BLaER1 (cell line): ENCODE data around the gene PFKP.
A peak's percentile ranks its signal among the peaks of the same experiment; 100 is the strongest.

Experiments
- H3K27ac ChIP-seq: shearing (Covaris generic); formaldehyde crosslinking; 2 replicates; pipeline ENCODE4 v1.8.1; 2022
- H3K27me3 ChIP-seq: shearing (Covaris generic); formaldehyde crosslinking; 2 replicates; pipeline ENCODE4 v1.8.1; 2022
- H3K36me3 ChIP-seq: shearing (Covaris generic); formaldehyde crosslinking; 2 replicates; pipeline ENCODE4 v1.8.1; 2022
- H3K4me1 ChIP-seq: shearing (Covaris generic); formaldehyde crosslinking; 2 replicates; pipeline ENCODE4 v1.8.1; 2022
- H3K4me2 ChIP-seq: shearing (Covaris generic); formaldehyde crosslinking; 2 replicates; pipeline ENCODE4 v1.8.1; 2022
- H3K4me3 ChIP-seq: shearing (Covaris generic); formaldehyde crosslinking; 2 replicates; pipeline ENCODE4 v1.8.1; 2022
- H3K9ac ChIP-seq: shearing (Covaris generic); formaldehyde crosslinking; 2 replicates; pipeline ENCODE4 v1.8.1; 2022
- H3K9me3 ChIP-seq: shearing (Covaris generic); formaldehyde crosslinking; 2 replicates; pipeline ENCODE4 v1.8.1; 2022
- H4K20me1 ChIP-seq: shearing (Covaris generic); formaldehyde crosslinking; 2 replicates; pipeline ENCODE4 v1.8.1; 2022
- Cebpa-rat ChIP-seq: shearing (Covaris generic); IDR thresholded peaks from 2 replicates; pipeline ENCODE4 v1.8.1; 2022

The PFKP gene

DNA sequence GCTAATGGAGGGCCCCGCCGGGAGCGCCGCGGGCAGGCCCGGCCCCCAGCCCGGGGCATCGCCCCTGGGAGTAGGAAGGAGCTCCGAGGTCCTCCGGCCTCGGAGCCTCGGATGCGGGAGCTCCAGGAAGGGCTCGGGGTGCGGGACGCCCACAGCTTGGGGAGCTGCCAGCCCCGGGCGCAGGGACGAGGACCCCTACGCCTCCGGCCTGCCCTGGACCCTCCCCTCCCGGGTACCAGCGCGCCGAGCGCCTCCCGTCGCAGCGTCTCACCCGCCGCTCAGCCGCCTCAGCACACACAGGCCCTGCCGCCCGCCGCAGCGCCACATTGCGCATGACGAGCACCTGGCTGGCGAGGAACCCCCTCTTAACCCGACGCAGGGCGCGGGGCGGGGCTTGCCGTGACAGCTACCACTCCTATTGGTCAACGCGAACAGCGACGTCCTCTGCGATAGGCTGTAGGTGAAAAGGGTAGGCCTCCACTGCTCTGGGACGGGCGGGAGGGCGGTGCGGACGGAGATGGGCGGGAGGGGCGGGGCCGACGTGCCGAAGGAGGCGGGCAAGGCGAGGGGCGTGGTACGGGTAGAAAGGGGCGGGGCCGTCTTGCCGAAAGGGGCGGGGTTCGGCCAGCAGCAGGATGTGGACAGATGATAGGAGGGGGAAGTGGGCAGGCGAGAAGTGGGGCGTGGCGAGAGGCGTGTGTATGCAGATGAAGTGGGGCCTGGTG, 105.3 kb downstream of the PFKP start, which contains the start of gene PITRM1:
Gene PITRM1 (minus strand): TSS at position 337 of the 725 bp plus-strand sequence. CDS start 10 bp downstream, at position 327.
- H3K4me3 ChIP-seq, result peak within 1 kb of the TSS; percentile 85

GRCh38 chr10:3173171-3173878, 106.0 kb downstream of the PFKP start:
- Histone ChIP-seq H3K4me3 (peak overlapping the region; percentile 59), H3K27ac (no peak overlapping the region), H3K4me1 (peaks cover 33% of the 10 kb centered on the region), H3K36me3 (peaks cover 18% of the 10 kb centered on the region), H3K27me3 (no peaks in the 10 kb centered on the region), H4K20me1 (peaks cover 11% of the 10 kb centered on the region; the same call in 1 of the 2 replicates), H3K9ac (no peak overlapping the region), H3K4me2 (peak overlapping the region; percentile 42), H3K9me3 (peaks cover 15% of the 10 kb centered on the region)
- no peak for TF ChIP-seq Cebpa-rat

More for the DNA sequence above, 105.3 kb downstream of the PFKP start, which contains the start of gene PITRM1:
- TF ChIP-seq Cebpa-rat, result no peak
- H3K9ac ChIP-seq, result peak within 1 kb of the TSS; percentile 87
- peak within 1 kb of the TSS; percentile 86 for H3K27ac ChIP-seq
- H3K27me3 ChIP-seq, result no peaks in the 10 kb centered on the region
- peaks cover 34% of the 10 kb centered on the region for H3K4me1 ChIP-seq
- peaks cover 16% of the 10 kb centered on the region for H3K9me3 ChIP-seq
- H4K20me1 ChIP-seq, result peaks cover 11% of the 10 kb centered on the region; the same call in 1 of the 2 replicates
- H3K4me2 ChIP-seq, result peak within 1 kb of the TSS; percentile 77
- peaks cover 25% of the 10 kb centered on the region for H3K36me3 ChIP-seq

DNA sequence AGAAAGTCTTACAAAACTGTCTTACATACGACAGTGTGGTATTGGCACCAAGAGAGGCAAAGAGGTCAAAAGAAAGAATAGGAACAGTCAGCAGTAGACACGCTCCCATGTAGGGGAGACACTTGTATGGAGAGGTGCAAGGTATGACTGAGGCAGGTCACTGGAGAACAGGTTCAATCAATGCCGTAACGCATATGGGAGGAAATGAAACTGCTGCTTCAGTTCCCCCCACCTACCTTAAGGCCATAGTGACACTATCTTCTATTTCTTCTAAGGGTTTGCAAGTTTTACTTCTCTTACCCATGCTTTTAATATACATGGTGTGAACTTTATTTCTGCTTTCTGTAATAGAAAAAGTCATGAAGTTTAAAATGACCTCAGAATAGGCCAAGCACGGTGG, 110.7 kb downstream of the PFKP start:
- Histone ChIP-seq H3K27ac (no peak overlapping the region), H3K9me3 (no peaks in the 10 kb centered on the region), H4K20me1 (no peaks in the 10 kb centered on the region), H3K4me3 (no peak overlapping the region), H3K36me3 (no peaks in the 10 kb centered on the region), H3K4me2 (no peak overlapping the region), H3K9ac (no peak overlapping the region), H3K27me3 (no peaks in the 10 kb centered on the region), H3K4me1 (no peaks in the 10 kb centered on the region)
- TF ChIP-seq Cebpa-rat, result no peak

DNA sequence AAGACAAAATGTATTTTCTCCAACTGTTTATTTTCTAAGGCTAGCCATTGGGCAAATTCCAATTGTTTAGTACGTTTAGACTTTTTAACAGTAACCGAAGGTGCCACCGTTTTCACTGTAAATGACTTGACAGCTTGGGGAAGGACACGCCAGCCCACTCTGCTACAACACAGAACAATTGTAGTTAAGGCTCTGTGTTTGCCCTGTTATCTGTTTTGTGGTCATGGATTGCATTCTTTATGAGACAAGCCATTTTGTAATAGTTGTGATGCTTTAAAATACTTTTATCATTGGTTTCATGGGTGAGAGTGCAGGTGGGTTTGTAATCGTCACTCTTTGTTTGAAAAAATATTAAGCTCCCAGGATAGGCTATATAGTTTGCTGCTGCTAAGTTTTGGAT, 111.8 kb downstream of the PFKP start:
- H3K4me3 ChIP-seq, result no peak overlapping the region
- no peak for TF ChIP-seq Cebpa-rat
- H3K27me3 ChIP-seq, result no peaks in the 10 kb centered on the region
- no peaks in the 10 kb centered on the region for H3K4me1 ChIP-seq
- no peaks in the 10 kb centered on the region for H3K9me3 ChIP-seq
- H3K36me3 ChIP-seq, result no peaks in the 10 kb centered on the region
- H4K20me1 ChIP-seq, result no peaks in the 10 kb centered on the region
- H3K27ac ChIP-seq, result no peak overlapping the region
- no peak overlapping the region for H3K4me2 ChIP-seq
- H3K9ac ChIP-seq, result no peak overlapping the region

GRCh38 chr10:3180355-3181025, 113.1 kb downstream of the PFKP start:
- no peak for TF ChIP-seq Cebpa-rat

GRCh38 chr10:3185386-3185785, 118.0 kb downstream of the PFKP start:
- no peak overlapping the region for H3K4me2 ChIP-seq
- H3K36me3 ChIP-seq, result no peaks in the 10 kb centered on the region
- no peak overlapping the region for H3K4me3 ChIP-seq
- H3K9ac ChIP-seq, result no peak overlapping the region
- TF ChIP-seq Cebpa-rat, result no peak
- H3K4me1 ChIP-seq, result no peaks in the 10 kb centered on the region
- no peaks in the 10 kb centered on the region for H4K20me1 ChIP-seq
- no peaks in the 10 kb centered on the region for H3K27me3 ChIP-seq
- no peak overlapping the region for H3K27ac ChIP-seq
- H3K9me3 ChIP-seq, result no peaks in the 10 kb centered on the region

More at GRCh38 chr10:3180355-3181025, 113.1 kb downstream of the PFKP start:
- H3K9me3 ChIP-seq, result no peaks in the 10 kb centered on the region
- H3K4me1 ChIP-seq, result no peaks in the 10 kb centered on the region
- no peak overlapping the region for H3K9ac ChIP-seq
- no peak overlapping the region for H3K4me3 ChIP-seq
- no peaks in the 10 kb centered on the region for H3K27me3 ChIP-seq
- no peak overlapping the region for H3K4me2 ChIP-seq
- H3K36me3 ChIP-seq, result no peaks in the 10 kb centered on the region
- H3K27ac ChIP-seq, result no peak overlapping the region
- H4K20me1 ChIP-seq, result no peaks in the 10 kb centered on the region

DNA sequence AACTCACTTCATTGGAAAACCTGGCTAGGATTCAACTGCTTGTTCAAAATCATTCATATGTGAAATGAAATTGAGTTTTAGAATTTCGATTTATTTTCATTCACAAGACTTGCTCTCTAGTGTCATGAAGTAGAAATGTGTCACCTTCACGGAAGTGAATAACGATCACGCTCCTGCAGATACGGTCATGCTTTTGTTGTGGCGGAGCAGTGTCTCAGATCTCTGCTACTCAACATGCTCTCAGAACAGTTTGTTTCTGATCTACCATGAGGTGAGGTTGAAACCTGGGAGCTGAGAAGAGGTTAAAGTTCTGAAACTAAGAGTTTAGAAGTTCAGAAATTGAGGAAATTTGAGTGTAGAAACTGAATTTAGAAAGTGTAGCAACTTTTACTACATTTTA, 119.0 kb downstream of the PFKP start:
- H4K20me1 ChIP-seq, result no peaks in the 10 kb centered on the region
- no peaks in the 10 kb centered on the region for H3K4me1 ChIP-seq
- no peak overlapping the region for H3K4me2 ChIP-seq
- H3K36me3 ChIP-seq, result no peaks in the 10 kb centered on the region
- no peaks in the 10 kb centered on the region for H3K27me3 ChIP-seq
- H3K9ac ChIP-seq, result no peak overlapping the region
- no peak overlapping the region for H3K4me3 ChIP-seq
- no peak for TF ChIP-seq Cebpa-rat
- no peaks in the 10 kb centered on the region for H3K9me3 ChIP-seq
- H3K27ac ChIP-seq, result no peak overlapping the region
